ENCODE data around the gene FARP1.
"Not testable (repeated sequence)": the region's sequence is repeated elsewhere in the genome, so short reads cannot be mapped to it uniquely, and the experiment has no call there.

Gene FARP1

GRCh38 chr13:98264877-98265276 lies 122.0 kb downstream of the FARP1 start:
- no peak for DNase-seq (ENCODE audit: low spot score)

- peak; percentile 23 for DNase-seq (ENCODE audit: low spot score)
Measured at GRCh38 chr13:98265692-98266551, 123.0 kb downstream of the FARP1 start.

GRCh38 chr13:98267080-98267912 lies 124.4 kb downstream of the FARP1 start:
- peak; percentile 56 for DNase-seq (ENCODE audit: low spot score)

DNA sequence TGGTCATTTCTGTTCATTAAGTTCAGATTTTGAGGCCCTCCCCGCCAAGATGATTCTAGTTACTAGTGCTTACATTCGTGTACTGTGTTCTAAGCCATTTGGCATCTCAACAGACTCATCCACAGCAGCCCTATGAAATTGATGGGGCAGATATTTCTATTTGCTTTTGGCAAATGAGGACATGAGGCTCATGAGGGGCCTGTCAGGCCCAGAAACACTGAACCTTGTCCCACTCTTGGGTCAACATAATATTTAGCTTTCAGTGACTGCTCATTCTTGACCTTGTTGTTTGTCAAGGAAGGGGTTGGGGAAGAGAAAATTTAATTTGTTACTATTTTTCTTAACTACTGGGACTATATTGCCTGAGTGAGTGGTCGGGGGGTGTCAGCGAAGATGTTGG lies 126.5 kb downstream of the FARP1 start:
- no peak for DNase-seq (ENCODE audit: low spot score)

- DNase-seq (ENCODE audit: low spot score) = no peak
Measured at GRCh38 chr13:98270819-98271218, 127.9 kb downstream of the FARP1 start.

DNA sequence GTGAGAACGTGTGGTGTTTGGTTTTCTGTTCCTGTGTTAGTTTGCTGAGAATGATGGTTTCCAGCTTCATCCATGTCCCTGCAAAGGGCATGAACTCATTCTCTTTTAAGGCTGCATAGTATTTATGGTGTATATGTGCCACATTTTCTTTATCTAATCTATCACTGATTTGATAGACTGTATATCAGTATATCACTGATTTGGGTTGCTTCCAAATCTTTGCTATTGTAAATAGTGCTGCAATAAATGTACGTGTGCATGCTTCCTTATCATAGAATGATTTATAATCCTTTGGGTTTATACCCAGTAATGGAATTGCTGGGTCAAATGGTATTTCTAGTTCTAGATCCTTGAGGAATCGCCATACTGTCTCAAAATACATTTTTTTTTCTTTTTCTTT lies 128.8 kb downstream of the FARP1 start:
- DNase-seq (ENCODE audit: low spot score) = not testable (repeated sequence)

- DNase-seq (ENCODE audit: low spot score) = no peak
Measured at GRCh38 chr13:98272549-98272948, 129.7 kb downstream of the FARP1 start.

DNA sequence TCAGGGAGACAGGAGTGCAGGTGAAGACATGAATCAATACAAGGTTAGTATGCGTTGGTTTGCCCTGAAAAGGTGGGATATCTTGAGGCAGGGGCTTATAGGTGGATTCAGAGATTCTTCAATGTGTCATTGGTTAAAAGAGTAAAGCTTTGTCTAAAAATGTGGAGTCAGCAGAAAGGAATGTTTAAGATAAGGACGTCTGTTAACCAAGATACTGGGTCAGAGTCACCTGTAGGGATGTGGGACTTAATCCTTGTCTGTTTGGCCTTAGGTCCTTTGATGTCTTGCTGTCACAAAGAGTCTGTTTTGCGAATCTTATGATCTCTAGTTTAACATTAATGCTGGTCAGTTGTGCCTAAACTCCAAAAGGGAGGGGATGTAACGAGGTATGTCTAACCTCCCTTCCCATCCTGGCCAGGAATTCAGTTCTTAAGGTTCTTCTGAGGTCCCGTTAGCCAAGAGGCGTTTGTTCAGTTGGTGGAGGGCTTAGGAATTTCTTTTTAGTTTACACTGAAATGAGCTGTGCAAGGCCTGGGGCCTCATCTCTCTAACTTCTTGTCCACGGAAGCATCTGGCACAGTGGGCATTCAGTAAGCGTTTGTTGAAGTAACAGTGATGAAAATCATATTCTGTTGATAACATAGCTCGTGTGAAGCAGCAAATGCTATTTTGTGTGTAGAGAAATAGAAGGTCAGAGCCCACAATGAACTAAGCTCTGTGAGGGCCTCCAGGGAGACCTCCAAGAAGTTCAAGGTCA lies 130.4 kb downstream of the FARP1 start:
- no peak for DNase-seq (ENCODE audit: low spot score)

DNA sequence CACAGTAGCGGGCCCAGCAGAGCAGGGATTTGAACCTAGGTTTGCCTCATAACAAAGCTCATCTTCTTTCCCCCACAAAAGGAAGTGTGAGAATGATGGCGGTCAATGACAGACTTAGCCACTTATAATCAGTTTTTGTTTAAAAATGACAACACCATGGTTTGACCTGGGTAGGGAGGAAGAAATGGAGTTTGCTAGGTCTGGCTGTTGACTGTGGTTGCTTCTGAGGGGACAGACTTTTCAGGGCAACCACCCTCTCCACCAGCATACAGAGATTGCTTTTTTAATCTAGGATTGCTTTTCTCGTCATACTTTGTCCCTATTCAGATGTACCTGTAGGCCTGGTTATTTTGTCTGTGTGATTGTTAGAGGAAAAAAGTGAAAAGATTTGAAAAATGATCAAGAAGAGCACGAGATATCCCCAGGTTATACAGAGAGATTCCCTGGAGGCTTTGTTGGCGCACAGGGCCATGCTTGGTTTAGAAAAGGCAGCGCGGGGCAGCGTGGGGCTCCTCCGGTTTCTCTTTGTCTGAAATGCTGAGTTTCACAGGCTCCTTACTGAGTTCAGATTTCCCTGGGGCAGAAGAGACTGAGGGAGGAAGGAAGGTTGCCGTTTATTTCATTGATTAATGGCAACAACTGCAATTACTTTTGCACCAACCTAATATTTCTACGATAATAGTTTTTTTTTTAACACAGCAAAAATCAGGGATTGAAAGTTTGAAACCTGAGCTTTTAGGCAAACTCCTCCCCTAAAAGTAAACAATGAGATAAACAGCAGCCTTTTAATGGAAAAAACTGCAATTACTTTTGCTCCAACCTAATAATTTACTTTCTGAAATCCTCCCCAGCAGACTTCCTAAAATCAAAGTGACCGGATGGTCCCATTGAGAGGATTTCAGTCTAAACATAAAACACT lies 131.2 kb downstream of the FARP1 start:
- DNase-seq (ENCODE audit: low spot score) = no peak

DNA sequence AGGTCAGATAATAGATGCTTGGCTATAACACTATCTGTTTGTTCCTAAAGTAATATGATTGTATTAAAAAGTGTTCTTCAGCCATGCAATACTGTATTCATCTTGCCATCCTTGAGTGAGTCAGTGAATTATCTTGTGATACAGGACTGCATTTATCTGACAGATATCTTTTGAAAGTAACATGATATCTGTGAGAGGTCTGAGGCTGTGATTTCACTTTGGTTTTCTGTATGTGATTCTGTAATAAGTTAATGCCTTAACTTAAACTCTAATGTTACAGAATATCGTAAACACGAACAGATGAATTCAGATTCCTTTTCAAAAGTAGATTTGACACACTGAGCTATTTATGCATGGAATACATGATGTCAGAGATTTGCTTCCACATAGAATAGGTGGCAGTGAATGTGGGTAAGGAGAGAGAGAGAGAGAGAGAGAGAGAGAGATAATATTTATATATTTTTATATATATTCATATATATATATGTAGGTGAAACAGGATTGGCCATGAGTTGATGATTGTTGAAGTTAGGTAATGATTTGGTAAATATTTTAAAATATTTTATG lies 132.1 kb downstream of the FARP1 start:
- no peak for DNase-seq (ENCODE audit: low spot score)

- DNase-seq (ENCODE audit: low spot score) = no peak
Measured at GRCh38 chr13:98275681-98276171, 132.8 kb downstream of the FARP1 start.

DNA sequence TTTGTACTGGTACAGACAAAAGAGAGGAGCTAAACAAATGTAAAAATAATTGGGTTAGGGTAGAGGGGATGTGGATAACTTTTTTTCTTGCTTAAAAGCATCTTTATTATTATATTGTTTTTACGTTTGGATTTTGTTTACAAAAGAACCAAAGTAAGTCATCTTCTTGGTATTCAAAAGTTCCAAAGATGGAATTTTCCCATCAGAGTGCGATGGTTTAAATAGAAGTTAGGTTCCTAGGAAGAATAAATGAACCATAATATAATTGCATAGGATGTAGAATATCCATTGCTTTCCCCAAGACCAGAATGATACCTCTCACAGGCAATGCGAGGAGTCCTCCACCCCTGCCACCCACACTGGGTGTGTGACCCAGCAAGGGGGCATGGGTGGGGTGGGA lies 133.6 kb downstream of the FARP1 start:
- DNase-seq (ENCODE audit: low spot score) = no peak

GRCh38 chr13:98278068-98278724 lies 135.3 kb downstream of the FARP1 start:
- DNase-seq (ENCODE audit: low spot score) = no peak

- DNase-seq (ENCODE audit: low spot score) = no peak
Measured at GRCh38 chr13:98279473-98280175, 136.7 kb downstream of the FARP1 start.

DNA sequence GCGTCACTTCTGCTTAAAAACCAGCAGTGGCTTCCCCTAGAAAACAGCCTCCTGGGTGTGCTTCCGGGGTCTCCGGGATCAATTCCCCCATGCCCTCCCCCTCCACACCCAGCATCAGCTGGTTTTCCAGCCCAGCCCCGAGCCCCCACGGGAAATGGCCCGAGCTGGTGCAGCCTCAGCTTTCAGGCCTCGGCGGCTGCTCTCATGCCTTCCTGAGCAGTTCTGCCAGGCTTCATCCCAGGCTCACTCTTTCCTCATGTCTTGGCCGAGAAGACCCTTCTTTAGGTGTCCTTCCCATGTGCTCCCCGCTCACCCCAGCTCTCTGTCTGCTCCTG lies 137.2 kb downstream of the FARP1 start:
- no peak for DNase-seq (ENCODE audit: low spot score)

DNA sequence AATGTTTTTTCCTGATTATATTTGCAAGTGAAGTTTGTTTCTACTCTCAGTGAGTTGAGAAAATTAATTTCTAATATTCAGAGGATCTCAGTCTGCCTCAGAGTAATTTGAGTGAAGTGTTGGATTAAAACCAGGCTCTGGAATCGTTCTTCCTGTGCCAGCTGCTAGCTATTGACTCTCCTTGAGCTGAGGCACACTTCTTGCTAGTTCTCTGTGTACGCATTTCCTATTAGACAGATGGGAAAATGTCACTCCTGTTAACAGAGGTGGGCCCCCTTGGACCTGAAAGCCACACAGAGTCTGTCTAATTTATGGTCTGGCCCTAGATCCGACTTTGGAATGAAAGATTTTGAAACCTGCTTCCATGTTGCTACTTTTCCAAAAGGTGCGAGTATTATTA lies 141.8 kb downstream of the FARP1 start:
- DNase-seq (ENCODE audit: low spot score) = no peak

- no peak for DNase-seq (ENCODE audit: low spot score)
Measured at GRCh38 chr13:98285317-98285716, 142.4 kb downstream of the FARP1 start.

GRCh38 chr13:98285852-98286594 lies 143.1 kb downstream of the FARP1 start:
- DNase-seq (ENCODE audit: low spot score) = no peak

GRCh38 chr13:98286799-98287198 lies 143.9 kb downstream of the FARP1 start:
- no peak for DNase-seq (ENCODE audit: low spot score)
